ENCODE data around the gene CACNA1I. TPM values are rescaled to one million over a fixed set of nuclear protein-coding genes. Genes with fewer than 3 reads are reported as not detected.

The CACNA1I gene
- total and polyA plus RNA-seq, 2 donors (not counting 3 experiments of a cell fraction or from before 2014, with no cell fraction given): not detected

GRCh38 chr22:39600491-39601179 lies 30.1 kb downstream of the CACNA1I start:
- no peak for DNase-seq (ENCODE audit: low read depth, low spot score)
- Histone ChIP-seq H2AFZ (ENCODE audit: low read depth, low read length) (no peak overlapping the region), H3K4me1 (ENCODE audit: control insufficient read depth, extremely low read depth, insufficient read depth, low read length) (no peaks in the 10 kb centered on the region), H3K4me2 (ENCODE audit: insufficient read depth, low read length) (no peak overlapping the region), H4K20me1 (replicated peaks; ENCODE audit: control insufficient read depth, extremely low read depth, insufficient read depth, low read length) (no peaks in the 10 kb centered on the region), H3K4me3 (replicated peaks in 1 of 3; ENCODE audit: insufficient read depth in 1 of 3, low read depth in 1 of 3, low read length in 3 of 3) (no peak overlapping the region), H3K27me3 (ENCODE audit: control insufficient read depth in 2 of 2, insufficient read depth in 2 of 2, low read length in 2 of 2) (peaks cover 0 to 4% of the 10 kb centered on the region in 2 experiments), H3K27ac (ENCODE audit: insufficient read depth, low read depth, low read length) (no peak overlapping the region), H3K36me3 (ENCODE audit: control insufficient read depth in 2 of 2, extremely low read depth in 1 of 2, insufficient read depth in 2 of 2, low read length in 2 of 2) (no peaks in the 10 kb centered on the region), H3K9me1 (replicated peaks; ENCODE audit: control insufficient read depth, extremely low read depth, insufficient read depth, low read length) (no peaks in the 10 kb centered on the region), H3K9me3 (replicated peaks; ENCODE audit: control insufficient read depth, insufficient read depth, low read length) (no peaks in the 10 kb centered on the region), H3K9ac (replicated peaks; ENCODE audit: extremely low read depth, insufficient read depth, low read length) (no peak overlapping the region), H3K79me2 (ENCODE audit: control insufficient read depth, insufficient read depth, low read length) (no peaks in the 10 kb centered on the region)
- ChIA-PET CTCF (no interaction called here), POLR2A (no interaction called here)
- no TSS peak for BruUV-seq (replicated peaks)
- TF ChIP-seq MAX (IDR thresholded peaks at IDR 0.05; ENCODE audit: insufficient read depth, insufficient read length) (no peak), CTCF (IDR thresholded peaks at IDR 0.05; ENCODE audit: extremely low read depth in 1 of 2, insufficient read depth in 1 of 2, low read depth in 1 of 2, low read length in 2 of 2) (no peak), JUN (IDR thresholded peaks at IDR 0.05; ENCODE audit: borderline replicate concordance, insufficient read depth, insufficient read length, low read depth) (no peak), GATA2 (IDR thresholded peaks at IDR 0.05; ENCODE audit: insufficient read depth, insufficient read length, low read depth, low read length) (no peak), EZH2 (IDR thresholded peaks at IDR 0.05; ENCODE audit: borderline replicate concordance, low read depth, low read length, severe bottlenecking) (no peak), MYC (IDR thresholded peaks at IDR 0.05; ENCODE audit: low read depth, low read length) (no peak), POLR2AphosphoS5 (IDR thresholded peaks at IDR 0.05; ENCODE audit: insufficient read depth, low read depth, low read length) (no peak), POLR2A (IDR thresholded peaks at IDR 0.05; ENCODE audit: low read depth, low read length) (no peak), FOS (IDR thresholded peaks at IDR 0.05; ENCODE audit: borderline replicate concordance, insufficient read depth, low read length) (no peak)
- FAIRE-seq: no peak
- intact Hi-C loops (cut with micrococcal nuclease) (no loop called here), dilution Hi-C loops (cut with MboI; ENCODE audit: extremely low pct_ligation_motif_present, low sequenced_read_pairs) (no loop called here)
